HG03097 (cell line): ENCODE data around the gene FEV.

Source experiments
- ATAC-seq: cut with Tn5 transposase; IDR thresholded peaks from one replicate; pipeline ENCODE4 v1.9.1; 2021; ENCODE audit not compliant: unreplicated experiment, low FRiP score

Gene FEV

GRCh38 chr2:218979846-218980734, 4.9 kb downstream of the FEV start:
- peak; percentile 70 for ATAC-seq

GRCh38 chr2:218975060-218975777, 9.8 kb downstream of the FEV start:
- no peak for ATAC-seq

GRCh38 chr2:218970894-218971293, 14.1 kb downstream of the FEV start:
- ATAC-seq, result no peak

GRCh38 chr2:218964041-218964771, 20.8 kb downstream of the FEV start:
- ATAC-seq, result no peak

GRCh38 chr2:218963601-218964000, 21.4 kb downstream of the FEV start:
- ATAC-seq, result no peak

- no peak for ATAC-seq
Observed at GRCh38 chr2:218962859-218963492, 22.0 kb downstream of the FEV start.

GRCh38 chr2:218961651-218962570, 23.1 kb downstream of the FEV start:
- no peak for ATAC-seq

GRCh38 chr2:218961229-218961628, 23.8 kb downstream of the FEV start:
- ATAC-seq, result no peak

- no peak for ATAC-seq
Observed at GRCh38 chr2:218960309-218961165, 24.4 kb downstream of the FEV start.

- peak; percentile 20 for ATAC-seq
Observed at GRCh38 chr2:218959761-218960308, 25.1 kb downstream of the FEV start.

- ATAC-seq, result peak; percentile 89
Observed at GRCh38 chr2:218959141-218959731, 25.7 kb downstream of the FEV start, which contains the start of gene CDK5R2. Gene CDK5R2, plus strand, starts transcription at chr2:218959666. Its CDS starts 155 bp downstream, at chr2:218959821.

GRCh38 chr2:218958276-218958675, 26.7 kb downstream of the FEV start:
- no peak for ATAC-seq

GRCh38 chr2:218957671-218958070, 27.3 kb downstream of the FEV start:
- ATAC-seq, result no peak

- ATAC-seq, result no peak
Observed at GRCh38 chr2:218956039-218956438, 28.9 kb downstream of the FEV start.

GRCh38 chr2:218954541-218955300, 30.3 kb downstream of the FEV start:
- ATAC-seq, result no peak

- ATAC-seq, result no peak
Observed at GRCh38 chr2:218953366-218953954, 31.5 kb downstream of the FEV start.

- ATAC-seq, result no peak
Observed at GRCh38 chr2:218952160-218952559, 32.8 kb downstream of the FEV start.
